GM20000 (cell line): Measurements from ENCODE around the gene DLD.

Experiments
- DNase-seq: peaks from one replicate; pipeline ENCODE4 v3.0.0; 2012; ENCODE audit warnings: low spot score
- CTCF ChIP-seq: IDR thresholded peaks from 2 replicates; pipeline ENCODE4 v1.5.1; 2012; ENCODE audit warnings: mild to moderate bottlenecking, control low read depth; ENCODE audit errors: extremely low read depth, missing control alignments

Gene DLD

GRCh38 chr7:107939573-107940489 is 48.8 kb downstream of the DLD start:
- DNase-seq, result no peak
- TF ChIP-seq CTCF, result no peak

DNA sequence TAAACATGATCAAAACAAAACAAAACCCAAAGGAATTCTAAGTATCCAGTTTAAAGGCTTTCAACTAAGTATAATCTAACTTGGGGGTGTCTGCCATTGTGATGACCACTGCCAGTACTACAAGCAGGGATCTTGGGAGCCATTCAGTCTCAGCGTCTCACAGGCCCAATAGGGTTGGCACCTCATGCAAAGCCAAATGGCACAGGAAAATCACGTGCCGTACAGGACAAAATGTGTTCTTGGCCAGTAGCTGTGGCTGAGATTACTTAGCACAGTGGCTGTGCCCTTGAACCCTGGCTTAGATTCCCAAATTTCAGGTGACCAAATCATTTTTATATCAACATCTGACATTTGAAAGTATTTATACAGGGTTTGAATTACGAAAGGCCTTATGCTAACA is 50.0 kb downstream of the DLD start:
- no peak for TF ChIP-seq CTCF
- DNase-seq, result no peak

DNA sequence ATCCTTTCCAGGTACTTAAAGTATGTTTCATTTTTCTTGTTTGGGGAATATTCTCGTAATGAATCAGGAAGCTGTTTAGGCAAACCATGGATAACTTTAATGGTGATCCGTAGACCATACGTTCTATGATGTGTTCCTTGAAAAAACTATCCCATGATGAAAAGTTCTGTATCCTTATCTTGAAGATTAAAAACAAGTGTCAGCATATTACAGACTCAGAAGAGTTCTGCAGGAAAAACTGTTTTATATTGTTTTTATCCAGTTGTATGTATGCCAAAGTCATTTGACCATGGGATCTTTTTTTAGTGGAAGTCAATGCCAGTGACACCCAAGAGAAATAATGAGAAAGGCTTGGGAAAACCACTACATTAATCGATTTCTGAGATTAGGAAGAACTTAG is 52.0 kb downstream of the DLD start:
- no peak for TF ChIP-seq CTCF
- DNase-seq, result no peak

- no peak for TF ChIP-seq CTCF
- DNase-seq, result no peak
Measured at GRCh38 chr7:107944411-107945169, 53.6 kb downstream of the DLD start.

- no peak for DNase-seq
- no peak for TF ChIP-seq CTCF
Measured at GRCh38 chr7:107945332-107945731, 54.3 kb downstream of the DLD start.

GRCh38 chr7:107946451-107946850 is 55.5 kb downstream of the DLD start:
- DNase-seq, result no peak

More at GRCh38 chr7:107946451-107946850, 55.5 kb downstream of the DLD start:
- no peak for TF ChIP-seq CTCF
